Endometrial microvascular endothelial cells (primary cell): Measurements from ENCODE around the gene GKN1. TPM values are rescaled to one million over a fixed set of nuclear protein-coding genes. Genes with fewer than 3 reads are reported as not detected.

Experiments used
- in situ Hi-C: cut with HindIII; loops from 2 replicates; pipeline ENCODE4 v1.10.0; 2017; ENCODE audit warnings: low sequenced_read_pairs, low pct_unique_long_range_greater_than_20kb; ENCODE audit errors: inconsistent ontology term
- total RNA-seq: library from RNA; depleted of rRNA; stranded (reverse); fragments of >200 nt; gene quantifications from one replicate; pipeline ENCODE4 v1.2.3, GENCODE V29; 2015; ENCODE audit errors: inconsistent ontology term

The GKN1 gene, protein sequence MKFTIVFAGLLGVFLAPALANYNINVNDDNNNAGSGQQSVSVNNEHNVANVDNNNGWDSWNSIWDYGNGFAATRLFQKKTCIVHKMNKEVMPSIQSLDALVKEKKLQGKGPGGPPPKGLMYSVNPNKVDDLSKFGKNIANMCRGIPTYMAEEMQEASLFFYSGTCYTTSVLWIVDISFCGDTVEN
- total RNA-seq = not detected

DNA sequence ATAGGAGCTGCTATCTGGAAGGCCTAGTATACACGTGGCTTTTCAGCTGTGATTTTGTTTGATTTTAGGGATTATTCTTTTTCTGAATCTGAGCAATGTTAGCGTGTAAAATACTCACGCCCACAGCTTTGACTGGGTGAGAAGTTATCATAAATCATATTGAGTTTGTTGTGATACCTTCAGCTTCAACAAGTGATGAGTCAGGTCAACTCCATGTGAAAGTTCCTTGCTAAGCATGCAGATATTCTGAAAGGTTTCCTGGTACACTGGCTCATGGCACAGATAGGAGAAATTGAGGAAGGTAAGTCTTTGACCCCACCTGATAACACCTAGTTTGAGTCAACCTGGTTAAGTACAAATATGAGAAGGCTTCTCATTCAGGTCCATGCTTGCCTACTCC, at the start of gene GKN1:
Gene GKN1 (plus strand): TSS at position 386 of the 400 bp plus-strand sequence. CDS start 42 bp downstream, outside the sequence.
- in situ Hi-C loops = no loop called here

DNA sequence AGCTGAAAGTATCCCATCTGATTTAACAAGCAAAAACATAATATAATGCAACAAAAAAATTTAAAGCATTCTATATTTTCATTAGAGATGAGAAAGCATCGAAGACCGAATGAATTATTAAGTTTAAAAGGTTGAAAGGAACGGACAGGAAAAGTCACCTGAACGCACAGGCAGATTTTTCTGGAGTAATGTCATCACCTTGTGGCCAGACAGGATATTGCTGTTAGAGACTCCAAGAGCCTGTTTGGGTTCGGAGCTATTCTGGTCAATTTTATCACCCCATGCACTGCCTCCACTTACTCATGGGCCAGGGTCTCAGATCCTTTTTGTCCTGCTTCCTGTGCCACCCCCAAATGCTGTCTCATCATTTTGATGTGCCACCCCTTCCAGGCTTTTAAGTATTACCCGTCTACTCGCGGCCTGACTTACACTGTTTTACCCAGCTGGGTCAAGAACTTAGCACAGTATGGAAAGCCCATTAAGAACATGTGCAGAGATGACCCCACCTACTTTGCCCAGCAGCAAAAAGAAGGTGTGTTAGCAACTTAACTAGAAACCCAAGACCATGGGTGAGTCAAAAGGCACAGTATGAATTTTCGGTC, 49.0 kb upstream of the GKN1 start:
- in situ Hi-C loops = no loop called here

GRCh38 chr2:68926796-68927195, 47.6 kb upstream of the GKN1 start:
- in situ Hi-C loops = no loop called here

DNA sequence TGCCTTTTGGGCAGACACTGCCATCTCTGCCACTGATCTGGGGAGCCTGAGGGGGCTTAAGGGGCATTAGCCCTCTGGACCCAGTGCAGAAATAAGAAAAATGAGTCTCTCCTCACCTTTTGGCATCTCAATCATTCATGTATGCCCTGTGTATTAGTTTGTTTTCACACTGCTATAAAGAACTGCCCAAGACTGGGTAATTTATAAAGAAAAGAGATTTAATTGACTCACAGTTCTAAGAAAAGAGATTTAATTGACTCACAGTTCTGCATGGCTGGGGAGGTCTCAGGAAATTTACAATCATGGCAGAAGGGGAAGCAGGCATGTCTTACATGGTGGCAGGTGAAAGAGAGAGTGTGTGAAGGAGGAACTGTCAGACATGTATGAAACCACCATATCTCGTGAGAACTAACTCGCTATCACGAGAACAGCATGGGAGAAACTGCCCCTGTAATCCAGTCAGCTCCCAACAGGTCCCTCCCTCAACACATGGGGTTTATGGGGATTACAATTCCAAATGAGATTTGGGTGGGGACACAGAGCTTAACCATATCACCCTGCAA, 43.2 kb upstream of the GKN1 start:
- in situ Hi-C loops = no loop called here

DNA sequence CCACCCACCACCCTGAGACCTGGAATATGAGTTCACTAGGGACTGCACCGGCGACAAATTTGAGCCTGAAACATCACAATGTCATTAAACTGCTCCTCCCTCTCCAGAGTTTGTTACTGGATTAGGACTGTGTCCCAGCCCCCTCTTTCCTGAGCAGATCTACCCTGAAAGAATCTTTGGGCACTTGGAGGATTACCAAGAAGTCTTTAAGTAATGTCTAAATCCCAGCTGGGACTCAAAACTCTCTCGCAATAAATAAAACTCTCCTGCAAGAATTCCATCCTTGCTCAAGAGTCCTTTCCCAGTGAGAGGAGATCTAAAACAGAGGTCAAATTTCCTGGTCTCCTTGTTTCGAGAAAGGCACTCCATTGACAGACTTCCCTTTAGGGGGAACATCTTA, 42.6 kb upstream of the GKN1 start:
- in situ Hi-C loops = no loop called here

DNA sequence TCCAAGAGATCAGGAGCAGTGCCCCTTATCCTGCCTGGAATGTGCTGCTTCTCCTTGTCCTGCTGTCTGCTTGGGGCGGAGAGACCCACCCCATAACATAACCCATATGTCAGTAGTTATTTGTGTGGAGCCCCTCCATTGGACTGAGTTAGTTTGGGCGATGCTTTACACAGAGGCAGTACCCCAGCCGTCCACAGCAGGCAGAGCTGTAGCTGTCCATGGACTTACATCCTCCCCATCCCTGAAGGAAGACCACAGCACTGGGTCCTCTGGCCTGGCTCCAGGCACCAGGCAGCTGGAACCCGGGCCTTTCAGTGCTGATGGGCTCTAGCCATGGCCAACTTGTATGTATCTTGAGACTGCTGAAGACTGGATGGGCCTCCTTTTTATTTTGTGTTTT, 42.0 kb upstream of the GKN1 start:
- in situ Hi-C loops = no loop called here

DNA sequence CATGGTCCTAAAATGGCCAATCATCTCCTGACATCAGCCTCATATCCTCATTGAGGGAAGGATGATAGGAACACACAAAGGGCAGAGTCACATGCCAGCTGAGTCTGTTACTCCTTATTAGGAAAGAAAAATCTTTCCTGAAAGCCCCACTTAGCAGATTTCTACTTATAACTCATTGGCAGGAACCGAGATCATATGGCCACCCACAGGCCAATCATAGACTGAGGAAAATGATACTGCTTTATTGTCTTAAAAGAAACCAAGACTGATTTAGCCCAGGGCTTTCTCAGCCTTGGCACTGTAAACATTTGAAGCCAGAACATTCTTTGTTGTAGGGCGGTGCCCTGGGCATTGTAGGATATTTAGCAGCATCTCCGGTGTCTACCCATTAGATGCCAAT, 40.4 kb upstream of the GKN1 start:
- in situ Hi-C loops = no loop called here

DNA sequence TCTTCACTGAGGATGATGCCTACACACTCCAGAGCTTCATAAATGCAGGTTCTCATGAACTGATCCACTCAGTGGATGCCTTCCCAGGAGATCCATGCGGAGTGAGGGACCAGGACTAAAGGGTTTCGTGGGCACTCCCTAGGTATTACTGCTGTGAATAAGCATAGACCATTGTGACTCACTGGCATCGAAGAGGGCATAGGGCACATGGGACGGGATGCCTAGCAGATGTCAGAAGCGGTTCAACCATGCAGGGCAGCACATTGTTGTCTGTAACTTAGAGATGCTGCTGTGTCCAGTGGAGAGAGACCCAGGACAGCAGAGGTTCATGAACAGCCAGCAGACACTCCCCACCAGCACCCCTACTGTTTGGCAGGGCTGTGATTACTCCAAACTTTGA, 39.0 kb upstream of the GKN1 start:
- in situ Hi-C loops = no loop called here

- in situ Hi-C loops = no loop called here
These were observed 38.0 kb upstream of the GKN1 start for GRCh38 chr2:68936427-68936826.

DNA sequence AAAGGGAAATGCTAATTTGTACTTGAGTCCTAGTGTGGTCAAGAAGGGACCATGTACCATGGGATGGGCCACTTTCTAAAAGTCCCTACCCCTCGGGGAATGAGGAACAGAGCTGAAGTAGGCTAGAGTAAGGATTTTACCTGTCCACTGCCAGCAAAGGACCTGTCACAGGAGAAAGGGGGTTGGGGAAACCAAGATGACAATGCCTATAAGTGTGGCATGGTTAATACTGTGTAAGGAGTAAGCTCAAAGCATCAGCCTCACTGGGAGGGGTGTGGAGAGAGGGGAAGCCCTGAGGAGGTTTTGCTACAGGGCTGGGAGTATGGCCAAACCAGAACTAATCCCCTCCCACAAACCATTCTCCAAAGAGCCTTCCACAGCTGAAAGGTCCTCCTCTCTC, 37.5 kb upstream of the GKN1 start:
- in situ Hi-C loops = no loop called here

- in situ Hi-C loops = no loop called here
These were observed 36.9 kb upstream of the GKN1 start for GRCh38 chr2:68937346-68938055.

DNA sequence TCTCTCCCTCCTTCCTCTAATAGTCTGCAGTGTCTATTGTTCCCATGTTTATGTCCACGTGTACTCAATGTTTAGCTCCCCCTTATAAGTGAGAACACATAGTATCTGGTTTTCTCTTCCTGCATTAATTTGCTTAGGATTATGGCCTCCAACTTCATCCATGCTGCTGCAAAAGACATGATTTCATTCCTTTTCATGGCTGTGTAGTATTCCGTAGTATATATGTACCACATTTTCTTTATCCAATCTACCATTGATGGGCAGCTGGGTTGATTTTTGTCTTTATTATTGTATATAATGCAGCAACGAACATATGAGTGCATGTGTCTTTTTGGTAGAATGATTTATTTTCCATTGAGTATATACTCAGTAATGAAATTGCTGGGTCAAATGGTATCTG, 35.5 kb upstream of the GKN1 start:
- in situ Hi-C loops = no loop called here

DNA sequence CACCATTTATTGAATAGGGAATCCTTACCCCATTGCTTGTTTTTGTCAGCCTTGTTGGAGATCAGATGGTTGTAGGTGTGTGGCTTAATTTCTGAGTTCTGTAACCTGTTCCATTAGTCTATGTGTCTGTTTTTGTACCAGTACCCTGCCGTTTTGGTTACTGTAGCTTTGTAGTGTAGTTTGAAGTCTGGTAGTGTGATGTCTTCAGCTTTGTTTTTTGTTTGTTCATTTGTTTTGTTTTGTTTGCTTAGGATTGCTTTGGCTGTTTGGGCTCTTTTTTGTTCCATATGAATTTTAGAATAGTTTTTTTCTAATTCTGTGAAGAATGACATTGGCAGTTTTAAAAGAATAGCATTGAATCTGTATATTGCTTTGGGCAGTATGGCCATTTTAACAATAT, 34.5 kb upstream of the GKN1 start:
- in situ Hi-C loops = no loop called here

DNA sequence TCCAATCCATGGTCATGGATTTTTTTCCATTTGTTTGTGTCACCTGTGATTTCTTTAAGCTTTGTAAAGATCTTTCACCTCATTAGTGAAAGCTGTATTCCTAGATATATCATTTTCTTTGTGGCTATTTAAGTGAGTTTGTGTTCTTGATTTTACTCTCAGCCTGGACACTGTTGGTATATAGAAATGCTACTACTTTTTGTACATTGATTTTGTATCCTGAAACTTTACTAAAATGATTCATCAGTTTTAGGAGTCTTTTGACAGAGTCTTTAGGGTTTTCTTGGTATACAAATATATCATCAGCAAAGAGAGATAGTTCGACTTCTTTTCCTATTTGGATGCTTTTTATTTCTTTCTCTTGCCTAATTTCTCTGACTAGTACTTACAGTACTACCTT, 34.1 kb upstream of the GKN1 start:
- in situ Hi-C loops = no loop called here

GRCh38 chr2:68942827-68943226, 31.6 kb upstream of the GKN1 start:
- in situ Hi-C loops = no loop called here

GRCh38 chr2:68943581-68944568, 30.6 kb upstream of the GKN1 start:
- in situ Hi-C loops = no loop called here

GRCh38 chr2:68946117-68946516, 28.3 kb upstream of the GKN1 start:
- in situ Hi-C loops = no loop called here

DNA sequence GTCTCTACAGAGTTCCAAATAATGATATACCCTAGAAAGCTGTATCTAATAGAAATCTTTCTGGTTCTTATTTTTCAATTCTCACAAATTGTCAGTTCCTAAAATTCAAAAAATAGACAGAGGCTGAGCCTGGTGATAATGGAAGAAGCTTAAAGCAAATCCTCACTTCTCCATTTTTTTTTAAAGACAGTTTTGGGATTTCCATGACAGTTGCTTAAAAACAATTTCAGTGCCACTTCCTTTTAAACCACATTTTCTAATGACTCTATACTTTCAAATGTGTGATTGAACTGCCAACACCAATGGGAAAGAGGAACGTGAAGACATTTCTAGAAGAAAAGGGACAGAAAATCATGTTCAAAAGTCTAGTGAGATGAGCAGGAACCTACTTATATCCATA, 25.7 kb upstream of the GKN1 start:
- in situ Hi-C loops = no loop called here

DNA sequence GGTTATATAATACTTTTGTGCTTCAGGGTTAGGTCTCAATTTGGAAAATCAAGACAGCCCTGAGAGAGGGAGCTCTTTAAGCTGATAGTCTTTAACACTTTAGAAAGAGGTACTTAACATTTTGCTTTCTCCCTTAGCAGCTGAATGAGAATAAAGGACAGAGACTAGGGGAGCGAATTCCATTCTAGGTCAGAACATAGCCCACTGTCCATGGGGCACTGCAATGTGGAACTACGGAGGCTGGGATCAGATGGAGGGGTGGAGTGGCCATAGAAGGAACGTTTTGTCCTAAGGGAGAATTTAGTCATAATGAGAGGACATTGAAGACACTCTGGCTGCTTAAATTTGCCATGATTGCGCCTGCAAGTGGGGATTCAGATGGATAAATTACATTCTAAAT, 22.5 kb upstream of the GKN1 start:
- in situ Hi-C loops = no loop called here
